GM21723 (cell line): ENCODE results near the gene ST3GAL5.
"Not testable (repeated sequence)": the region's sequence is repeated elsewhere in the genome, so short reads cannot be mapped to it uniquely, and the experiment has no call there.

ENCODE experiments used
- ATAC-seq: cut with Tn5 transposase; IDR thresholded peaks from one replicate; pipeline ENCODE4 v1.9.1; 2021; ENCODE audit warnings: mild to moderate bottlenecking, moderate library complexity; ENCODE audit not compliant: unreplicated experiment

ST3GAL5 gene

DNA sequence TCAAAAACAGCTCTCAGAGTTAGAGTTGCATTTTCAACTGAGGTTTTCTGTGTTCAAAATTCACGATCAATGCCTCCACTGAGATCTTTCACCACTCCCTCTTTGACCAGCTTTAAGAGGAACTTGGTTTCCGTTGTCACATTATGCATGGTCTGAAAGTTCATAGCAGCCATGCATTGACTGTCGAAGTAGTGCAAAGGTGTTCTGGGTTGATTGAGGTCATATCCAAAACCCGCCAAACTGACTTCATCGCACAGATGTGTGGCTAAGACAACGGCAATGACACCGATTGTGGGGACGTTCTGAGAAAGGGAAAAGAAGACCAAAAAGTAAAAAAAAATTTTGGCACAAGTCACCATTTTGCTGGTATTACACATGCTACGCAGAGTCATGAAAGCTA lies 48.7 kb downstream of the ST3GAL5 start:
- ATAC-seq, result no peak

DNA sequence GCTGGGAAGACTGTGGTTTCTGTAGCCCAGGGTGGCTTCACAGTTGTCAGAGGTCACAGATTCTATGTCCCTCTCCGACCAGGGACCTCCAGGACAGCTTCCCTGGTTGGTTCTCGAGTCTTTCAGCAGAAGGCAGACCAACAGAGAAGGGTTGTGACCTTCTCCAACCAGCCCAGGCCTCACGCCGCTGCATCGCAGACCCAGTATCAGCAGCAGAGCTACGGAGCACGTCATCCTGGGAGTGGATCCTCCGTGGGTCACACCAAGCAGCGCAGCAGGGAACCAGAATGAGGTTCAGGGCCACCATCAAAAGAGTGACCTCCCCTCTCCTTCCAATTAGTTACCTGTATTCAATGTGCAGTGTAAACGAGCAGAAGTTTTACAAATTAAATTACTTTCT lies 49.3 kb downstream of the ST3GAL5 start:
- no peak for ATAC-seq

DNA sequence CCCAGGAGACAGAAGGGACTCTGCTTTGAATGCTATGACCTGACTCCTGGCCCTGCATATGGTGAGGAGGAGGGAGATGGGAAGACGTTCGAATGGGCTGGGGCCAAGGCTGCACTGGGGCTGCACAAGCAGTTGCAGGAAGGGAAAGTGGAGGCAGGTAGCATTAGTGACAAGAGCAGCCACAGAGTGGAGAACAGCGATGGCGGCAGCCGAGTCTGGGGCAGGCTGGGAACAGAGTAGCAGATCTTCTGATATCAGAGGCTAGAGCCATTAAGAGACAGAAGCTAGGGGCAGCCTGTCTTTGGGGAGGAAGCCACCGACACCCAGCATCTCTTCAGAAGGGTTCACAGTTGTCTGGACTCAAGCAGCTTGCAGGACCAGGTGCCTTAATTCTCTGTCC lies 50.1 kb downstream of the ST3GAL5 start:
- no peak for ATAC-seq

DNA sequence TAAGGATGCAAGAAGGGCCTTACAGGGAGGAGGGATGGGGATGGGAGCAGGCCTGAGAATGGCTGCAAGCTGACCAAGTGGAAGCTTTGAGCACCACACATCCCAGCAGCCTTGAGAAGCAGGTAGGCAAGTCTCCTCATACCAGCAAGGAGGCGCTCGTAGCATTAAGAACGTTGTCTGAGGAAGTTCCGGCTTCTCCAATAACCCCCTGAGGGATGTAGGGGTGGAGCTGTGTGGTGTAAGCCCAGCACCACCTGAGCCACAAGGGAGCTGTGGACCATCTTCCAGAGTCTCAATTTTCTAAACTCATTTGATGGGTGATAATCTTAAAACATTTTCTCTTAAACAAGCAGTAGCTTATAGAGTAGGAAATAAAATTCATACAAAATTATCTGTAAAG lies 50.6 kb downstream of the ST3GAL5 start:
- ATAC-seq, result no peak

DNA sequence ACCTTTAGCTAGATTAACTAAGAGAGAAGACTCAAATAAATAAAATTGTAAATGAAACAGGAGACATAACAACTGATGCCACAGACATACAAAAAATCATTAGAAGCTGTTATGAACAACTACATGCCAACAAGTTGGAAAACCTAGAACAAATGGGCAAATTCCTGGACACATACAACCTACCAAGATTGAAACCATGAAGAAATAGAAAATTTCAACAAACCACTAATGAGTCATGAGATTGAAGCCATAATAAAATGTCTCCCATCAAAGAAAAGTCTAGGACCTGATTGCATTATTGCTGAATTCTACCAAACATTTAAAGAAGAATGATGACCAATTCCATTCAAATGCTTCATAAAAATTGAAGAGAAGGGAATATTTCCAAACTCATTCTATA lies 54.3 kb downstream of the ST3GAL5 start:
- no peak for ATAC-seq

DNA sequence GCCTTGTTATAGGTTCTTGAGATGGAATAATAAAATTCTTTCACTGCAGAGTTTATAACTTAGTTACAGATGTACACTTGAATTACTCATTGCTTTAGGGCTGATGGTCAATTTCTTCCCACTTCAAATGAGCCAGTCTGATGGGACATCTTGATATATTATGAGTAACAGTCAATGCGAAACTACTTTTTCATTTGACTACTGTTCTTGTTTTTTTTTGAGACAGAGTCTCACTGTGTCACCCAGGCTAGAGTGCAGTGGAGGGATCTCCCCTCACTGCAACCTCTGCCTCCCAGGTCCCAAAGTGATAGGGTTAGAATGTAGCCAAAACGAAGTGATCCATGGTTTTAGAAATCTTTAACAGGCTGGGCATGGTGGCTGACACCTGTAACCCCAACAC lies 57.1 kb downstream of the ST3GAL5 start:
- ATAC-seq, result no peak

DNA sequence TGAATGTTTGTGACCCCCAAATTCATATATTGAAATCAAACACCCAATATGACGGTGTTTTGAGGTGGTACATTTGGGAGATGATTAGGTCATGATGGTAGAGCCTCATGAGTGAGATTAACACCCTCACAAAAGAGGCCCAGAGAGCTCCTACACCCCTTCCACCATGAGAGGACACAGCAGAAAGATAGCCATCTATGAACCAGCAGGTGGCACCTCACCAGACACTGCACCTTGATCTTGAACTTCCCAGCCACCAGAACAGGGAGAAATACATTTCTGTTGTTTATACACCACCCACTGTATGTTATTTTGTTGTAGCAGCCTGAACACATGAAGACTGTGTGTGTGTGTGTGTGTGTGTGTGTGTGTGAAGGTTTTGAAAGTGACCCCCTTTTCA lies 58.1 kb downstream of the ST3GAL5 start:
- no peak for ATAC-seq

DNA sequence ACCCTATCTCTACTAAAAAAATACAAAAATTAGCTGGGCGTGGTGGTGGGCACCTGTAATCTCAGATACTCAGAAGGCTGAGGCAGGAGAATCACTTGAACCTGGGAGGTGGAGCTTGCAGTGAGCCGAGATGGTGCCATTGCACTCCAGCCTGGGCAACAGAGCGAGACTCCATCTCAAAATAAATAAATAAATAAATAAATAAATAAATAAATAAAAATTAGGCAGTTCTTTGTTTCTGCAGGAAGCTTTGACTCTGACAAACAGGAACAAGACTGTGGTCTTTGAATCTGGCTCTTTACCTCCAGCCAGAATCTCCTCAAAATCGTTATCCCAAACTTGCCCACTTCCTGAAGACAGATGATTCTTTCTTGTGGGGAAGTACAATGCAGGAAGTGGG lies 59.4 kb downstream of the ST3GAL5 start:
- ATAC-seq, result not testable (repeated sequence)

DNA sequence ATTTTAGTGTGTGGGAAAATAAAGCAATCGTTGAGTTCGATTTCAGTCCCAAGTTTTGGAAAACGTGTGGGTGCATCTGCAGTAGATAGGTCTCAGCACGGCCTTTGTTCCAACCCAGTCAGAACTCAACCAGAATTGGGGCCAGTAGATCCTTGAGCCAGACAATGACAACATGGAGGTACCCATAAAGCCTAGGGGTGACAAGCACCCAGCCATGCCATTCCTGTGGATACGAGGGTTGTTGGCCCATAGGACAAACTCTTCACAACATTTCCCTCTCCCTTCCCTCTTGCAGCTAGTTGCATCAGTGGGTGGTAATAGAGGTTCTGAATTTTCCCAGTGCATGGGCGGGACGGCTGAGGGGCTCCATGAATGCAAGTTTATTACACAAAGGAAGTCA lies 60.1 kb downstream of the ST3GAL5 start:
- ATAC-seq, result no peak

DNA sequence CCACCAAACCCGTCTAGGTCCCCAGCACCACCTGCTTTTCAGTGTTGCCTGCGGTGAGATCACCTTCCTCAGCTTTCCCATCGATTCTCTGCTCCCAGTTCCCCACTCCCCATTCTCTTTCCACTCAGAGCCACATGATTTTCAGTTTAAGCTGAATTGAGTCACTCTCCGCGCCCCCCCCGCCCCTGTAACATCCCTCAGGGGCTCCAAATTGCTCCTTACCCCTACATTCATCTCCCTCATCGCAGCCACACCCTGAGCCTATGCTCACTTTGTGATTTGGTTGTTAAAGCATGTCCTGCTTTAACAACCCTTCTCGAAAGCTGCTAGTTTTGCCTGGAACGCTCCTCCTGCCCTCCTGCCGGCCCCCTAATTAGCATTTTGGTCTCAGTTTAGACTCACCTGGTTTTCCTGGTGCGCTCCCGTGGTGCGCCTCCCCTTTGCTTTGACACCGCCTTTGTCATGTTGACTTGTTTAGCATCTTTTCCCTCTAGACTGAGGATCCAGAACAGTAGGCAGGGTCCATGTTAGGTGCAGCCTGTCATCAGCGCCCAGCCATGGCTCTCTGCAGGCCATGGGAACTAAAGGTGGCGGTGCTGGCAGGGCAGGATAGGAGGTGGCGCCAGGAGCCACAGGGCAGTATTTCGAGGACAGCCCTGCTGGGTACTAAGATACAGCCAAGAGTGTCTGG lies 60.8 kb downstream of the ST3GAL5 start:
- no peak for ATAC-seq

DNA sequence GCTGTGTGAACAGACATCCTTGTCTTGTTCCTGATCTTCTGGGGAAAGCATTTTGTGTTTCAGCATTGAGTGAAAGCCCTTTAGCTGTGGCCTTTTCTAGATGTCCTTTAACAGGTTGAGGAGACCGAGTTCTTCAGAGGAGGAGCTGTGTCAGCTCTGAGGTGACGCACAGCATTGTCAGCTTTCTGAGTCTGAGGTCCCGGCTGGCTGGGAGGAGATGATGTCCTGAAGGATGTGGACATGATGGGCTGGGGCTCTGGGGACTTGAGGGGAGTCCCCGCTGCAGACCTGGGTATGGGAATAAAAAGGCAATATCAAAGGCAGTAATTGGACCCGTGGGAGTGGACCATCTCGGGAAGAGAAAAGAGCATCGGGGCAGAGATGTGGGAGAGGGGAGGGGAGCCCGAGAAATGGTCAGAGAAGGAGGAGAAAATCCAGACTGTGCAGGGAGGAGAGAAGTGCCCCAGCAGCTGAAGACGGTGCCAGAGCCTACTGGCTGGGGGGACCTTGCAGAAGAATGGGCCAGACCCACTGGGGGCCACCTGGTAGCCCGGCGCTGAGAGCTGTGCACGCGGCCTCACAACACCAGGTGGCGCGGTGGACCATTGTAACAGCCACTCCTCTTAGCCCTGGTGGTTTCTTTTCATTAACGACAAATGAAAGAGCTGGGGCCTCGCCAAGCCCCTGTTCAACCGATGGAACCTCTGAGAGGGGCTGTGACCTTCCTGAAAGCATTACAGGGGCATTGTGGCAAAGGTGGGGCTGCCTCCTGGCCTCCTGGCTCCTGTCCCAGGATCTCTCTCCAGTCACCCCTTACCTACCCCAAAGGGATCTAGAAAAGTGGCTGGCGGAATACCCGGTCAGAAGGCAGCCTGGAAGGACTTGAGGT lies 61.6 kb downstream of the ST3GAL5 start:
- peak; percentile 80 for ATAC-seq

DNA sequence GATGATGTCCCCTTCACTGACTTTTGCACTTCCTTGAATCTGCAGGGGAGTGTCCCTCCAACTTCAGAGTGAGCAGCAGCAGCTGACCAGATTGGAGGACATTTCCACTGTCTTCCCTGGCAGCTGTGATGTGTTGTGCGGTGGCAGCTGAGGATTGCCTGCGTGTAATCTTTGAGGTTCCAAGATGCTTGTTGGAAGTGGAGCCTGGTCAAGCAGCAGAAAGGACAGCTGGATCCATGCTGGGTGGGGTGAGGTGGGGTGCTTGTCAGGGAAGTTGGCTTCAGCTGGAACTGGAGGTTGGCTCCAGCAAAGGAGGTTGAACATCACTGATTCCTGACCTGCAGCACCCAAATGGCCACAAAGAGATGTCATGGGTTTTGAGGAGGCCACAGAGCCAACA lies 64.8 kb downstream of the ST3GAL5 start:
- ATAC-seq, result no peak

DNA sequence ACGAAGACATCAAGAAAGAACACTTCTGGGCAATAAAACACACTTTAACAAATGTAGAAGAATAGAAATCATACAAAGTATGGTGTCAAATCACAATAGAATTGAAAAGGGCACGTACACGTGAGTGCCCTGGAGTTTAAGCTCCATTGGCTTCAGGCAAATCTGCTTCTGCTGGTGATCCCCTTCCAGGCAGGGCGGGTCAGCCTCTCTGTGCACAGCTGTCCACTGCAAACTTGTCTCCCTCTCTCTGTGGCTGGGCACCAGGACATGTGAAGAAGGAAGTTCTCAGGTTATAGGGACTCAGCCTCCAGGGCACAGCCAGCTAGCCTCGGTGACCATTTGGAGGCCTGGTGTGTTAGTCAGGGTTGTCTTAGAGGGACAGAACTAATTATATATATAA lies 66.0 kb downstream of the ST3GAL5 start:
- no peak for ATAC-seq

DNA sequence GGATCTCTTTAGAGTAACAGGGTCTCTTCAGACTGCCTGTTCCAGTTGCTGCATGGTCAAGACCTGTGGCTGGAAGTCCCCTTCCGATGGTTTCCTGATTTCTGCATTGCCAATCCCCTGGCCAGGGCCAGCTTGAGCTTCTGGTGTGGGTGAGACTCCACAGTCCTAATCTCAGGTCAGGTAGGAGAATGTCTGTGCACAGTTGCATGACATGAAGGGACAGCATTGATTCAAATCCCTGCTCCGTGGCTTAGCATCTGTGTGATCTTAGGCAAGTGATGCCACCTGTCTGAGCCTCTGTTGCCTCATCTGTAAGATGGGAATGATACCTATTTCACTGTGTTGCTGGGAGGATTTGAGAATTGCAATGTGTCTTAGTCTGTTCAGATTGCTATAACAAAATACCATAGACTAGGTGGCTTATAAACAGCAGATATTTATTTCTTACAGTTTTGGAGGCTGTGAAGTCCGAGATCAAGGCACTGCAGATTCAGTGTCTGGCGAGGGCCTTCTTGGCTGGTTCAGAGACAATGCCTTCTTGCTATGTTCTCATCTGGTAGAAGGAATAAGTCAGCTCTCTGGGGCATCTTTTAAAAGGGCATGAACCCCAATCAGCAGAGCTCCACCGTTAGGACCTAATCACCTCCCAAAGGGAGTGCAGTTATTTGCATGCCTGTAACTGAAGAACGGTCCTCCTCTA lies 68.8 kb downstream of the ST3GAL5 start:
- no peak for ATAC-seq

DNA sequence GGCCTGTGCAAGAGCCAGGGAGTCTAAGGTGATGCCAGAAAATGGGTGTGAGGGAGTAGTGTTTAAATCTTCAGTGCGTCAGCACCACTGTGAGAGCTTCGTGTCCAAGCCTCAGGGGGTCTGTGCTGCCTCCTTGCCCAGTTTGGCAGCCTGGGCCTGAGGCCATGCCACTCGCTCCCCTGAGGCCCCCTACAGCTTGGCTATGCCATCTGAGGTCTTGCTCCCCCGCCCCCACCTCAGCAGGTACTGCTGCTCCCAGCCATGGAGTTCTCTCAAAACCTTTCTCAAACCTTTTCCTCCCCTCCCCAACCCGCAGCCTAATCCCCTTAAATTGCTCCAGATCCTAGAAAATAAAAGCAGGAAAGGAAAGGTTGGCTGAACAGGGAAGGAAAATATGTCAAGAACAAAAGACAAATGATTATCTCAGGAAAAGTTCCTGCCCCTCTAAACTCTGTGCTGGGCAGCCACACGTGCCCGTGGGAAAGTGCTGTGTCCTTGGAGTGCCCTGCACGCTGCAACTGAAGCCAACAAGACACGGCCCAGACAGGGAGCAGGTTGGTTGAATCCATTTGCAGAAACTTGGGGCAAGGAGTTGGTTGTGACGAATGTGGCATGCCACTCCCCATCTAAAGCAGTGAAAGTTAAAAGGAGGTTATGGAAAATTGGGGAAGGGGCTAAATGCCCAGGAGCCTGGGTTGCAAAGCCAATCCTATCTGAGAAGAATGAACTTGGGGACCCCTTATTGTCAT lies 73.8 kb downstream of the ST3GAL5 start:
- ATAC-seq, result no peak

DNA sequence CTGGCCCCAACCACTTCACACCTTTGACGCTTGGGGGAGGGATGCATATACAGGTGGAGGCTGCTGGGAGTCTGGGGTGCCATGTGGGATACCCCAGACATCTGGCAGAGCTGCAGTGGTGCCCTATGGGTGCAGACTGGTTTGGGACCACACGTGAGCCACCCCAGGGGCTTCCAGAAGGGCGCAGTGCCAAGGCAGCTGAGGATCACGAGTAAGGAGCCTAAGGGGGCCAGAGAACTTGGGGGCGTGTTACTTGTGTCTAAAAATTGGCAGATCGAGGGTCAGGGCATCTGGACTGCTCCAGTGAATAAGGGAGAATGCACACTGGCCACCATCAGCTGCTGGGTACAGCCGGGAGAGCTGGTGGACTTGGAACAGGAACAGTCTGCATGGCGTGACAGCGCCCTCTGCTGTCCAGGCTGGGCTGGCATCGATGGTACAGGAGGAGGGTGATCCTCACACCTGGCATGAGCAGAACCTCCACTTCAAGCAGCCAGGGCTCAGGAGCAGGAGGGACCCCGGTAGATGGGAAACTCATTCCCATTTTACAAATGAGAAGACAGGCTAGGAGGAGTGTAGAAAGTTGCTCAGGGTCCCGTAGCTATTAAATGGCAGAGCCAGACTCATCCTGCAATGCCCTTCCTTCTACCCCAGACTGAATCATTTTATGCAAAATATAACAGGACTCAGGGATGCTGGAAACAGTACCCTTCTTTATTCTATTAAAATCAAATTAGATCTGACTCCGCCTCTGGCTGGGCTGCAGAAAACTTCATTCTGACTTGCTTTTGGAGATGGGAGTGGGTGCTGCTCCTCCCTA lies 74.6 kb downstream of the ST3GAL5 start:
- peak; percentile 74 for ATAC-seq

DNA sequence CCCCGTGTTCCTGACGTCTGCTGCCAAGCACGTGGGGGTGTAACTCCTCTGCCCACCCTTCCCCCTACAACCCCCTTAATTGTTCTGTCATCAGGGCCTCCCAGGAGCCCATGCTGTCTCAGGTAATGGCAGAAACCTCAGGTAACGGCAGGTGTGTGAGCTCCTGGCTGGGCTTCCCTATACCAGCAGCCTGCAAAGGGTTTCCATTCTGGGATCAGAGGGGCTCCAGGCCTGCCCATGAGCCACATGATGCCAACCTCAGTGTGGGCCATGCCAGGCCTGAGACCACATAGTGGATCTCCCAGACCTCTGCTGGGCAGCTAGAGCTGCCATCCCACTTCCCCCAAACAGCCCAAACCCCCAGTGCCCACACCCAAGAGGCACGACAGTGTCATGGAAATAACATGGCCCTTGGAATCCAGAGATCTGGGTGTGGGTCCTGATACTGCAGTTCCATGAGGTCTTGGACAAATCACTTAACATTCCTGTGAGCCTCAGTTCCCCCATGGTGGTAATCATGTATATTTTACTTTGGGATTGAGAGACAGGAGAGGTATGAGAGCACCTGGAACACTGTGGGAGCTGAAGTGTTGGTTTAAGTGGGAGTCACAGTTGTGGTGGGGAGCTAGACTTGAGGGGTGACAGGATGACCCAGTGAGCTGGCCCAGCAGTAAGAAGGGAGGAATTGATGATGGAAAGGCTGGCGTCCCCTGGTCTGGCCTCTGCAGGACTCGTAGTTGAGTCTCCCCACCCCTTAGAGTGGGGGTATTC lies 75.4 kb downstream of the ST3GAL5 start:
- ATAC-seq, result no peak

DNA sequence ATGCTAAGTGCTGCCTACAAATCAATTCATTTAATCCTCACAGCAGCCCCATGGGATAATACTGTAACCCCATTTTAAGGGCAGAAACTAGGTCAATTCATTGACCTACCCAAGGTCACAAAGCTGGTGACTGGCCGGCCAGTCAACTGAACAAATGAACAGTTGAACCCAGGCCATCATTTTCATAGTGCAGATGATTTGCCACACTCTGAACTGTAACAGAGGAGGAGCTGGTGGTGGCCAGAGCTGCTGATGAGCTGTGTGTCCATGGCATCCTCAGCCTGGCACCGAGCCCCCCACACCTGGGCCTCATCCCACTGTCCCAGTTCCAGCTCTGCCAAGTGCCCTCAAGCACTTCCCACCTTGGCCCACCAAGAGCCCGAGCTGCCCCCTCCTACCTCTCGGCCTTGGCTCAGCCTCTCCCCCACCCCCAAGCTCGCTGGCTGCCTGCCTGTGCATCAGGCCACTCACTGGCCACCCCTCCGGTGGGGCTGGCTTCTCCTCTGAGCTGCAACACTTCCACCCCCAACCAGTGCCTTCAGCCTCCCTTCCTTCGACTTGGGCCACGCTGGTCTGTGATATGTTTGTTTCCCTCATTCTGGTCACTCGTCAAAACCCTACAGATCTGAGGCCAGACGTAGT lies 76.6 kb downstream of the ST3GAL5 start:
- ATAC-seq, result no peak
